GM15510 (cell line): ENCODE measurements around the gene SIAH2.

Experiments
- POLR2A ChIP-seq: IDR thresholded peaks from 3 replicates; pipeline ENCODE4 v1.6.1; 2011; ENCODE audit warnings: borderline replicate concordance; ENCODE audit not compliant: insufficient read length; ENCODE audit errors: extremely low read depth

SIAH2 gene

DNA sequence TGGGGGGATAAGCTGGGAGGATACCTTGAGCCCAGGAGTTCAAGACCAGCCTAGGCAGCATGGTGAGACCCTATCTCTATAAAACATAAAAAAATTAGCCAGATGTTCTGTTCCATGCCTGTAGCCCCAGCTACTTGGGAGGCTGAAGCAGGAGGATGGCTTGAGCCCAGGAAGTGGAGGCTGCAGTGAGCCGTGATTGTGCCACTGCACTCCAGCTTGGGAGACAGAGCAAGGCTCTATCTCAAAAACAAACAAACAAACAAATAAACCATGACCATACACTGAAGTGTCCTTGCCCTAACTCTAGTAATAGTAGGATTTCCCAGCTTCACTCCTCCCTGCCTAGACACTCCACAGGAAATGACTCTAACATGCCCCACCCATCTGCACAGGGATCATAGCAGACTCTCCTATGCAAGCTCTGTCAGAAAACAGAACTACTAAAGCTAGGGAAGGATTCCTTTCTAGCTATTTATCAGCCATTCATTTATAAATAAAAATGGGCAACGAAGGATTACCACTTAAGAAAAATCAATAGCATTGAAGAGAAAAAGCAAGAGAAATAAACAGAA, 63.8 kb downstream of the SIAH2 start:
- no peak for TF ChIP-seq POLR2A

GRCh38 chr3:150697646-150698045, 65.3 kb downstream of the SIAH2 start:
- no peak for TF ChIP-seq POLR2A

DNA sequence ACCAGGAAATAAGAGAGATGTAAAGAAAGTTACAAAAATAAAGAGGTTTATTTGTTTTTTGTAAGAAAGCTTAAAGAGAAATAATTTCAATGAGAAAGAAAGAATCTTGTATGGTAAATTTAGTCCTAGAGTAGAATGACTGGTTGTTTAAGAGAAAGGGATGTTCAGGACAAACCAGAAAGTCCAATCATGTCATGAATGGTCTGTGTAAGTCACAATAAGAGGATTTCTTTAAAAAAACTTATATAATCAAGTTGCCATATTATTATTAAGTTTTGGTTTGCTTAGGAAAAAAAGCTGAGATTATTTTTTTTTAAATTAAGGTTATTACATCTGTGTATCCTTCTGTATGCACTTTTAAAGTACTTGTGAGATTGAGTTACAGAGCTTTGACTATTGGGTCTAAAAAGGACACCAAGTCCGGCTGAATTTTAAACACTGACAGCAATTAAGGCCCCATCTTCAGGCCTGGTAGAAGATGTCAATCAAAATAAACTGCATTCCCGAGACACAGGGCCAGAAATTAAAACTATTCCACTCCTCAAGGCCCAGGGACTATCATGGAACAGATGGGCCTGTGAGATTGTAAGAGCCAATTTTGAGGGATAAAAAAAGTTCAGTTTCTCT, 71.4 kb downstream of the SIAH2 start:
- TF ChIP-seq POLR2A: no peak
